HEK293 (cell line): ENCODE measurements around the gene SLC2A11.

Source experiments
- CTCF ChIA-PET: fragments of 350-600 bp; formaldehyde crosslinking; extraction: SDS; loops from one replicate; lab custom pipeline; 2021; ENCODE audit warnings: antibody characterized with exemption; lab: Yijun Ruan, JAX
- POLR2A ChIA-PET: fragments of 300-600 bp; formaldehyde crosslinking; extraction: SDS; loops from one replicate; lab custom pipeline; 2020; ENCODE audit warnings: antibody characterized with exemption, inconsistent platforms; lab: Yijun Ruan, JAX
- H3K27ac ChIP-seq: fragments of 200-500 bp; sonication (Bioruptor generic); 2 replicates; pipeline ENCODE4 v1.5.1; 2014; ENCODE audit warnings: low read depth, low read length, control low read depth, inconsistent platforms; ENCODE audit errors: extremely low read depth
- H3K36me3 ChIP-seq, 2 experiments: fragments of 200-500 bp in 1 of 2; sonication (Bioruptor generic) in 1 of 2; 1 replicate in 1 of 2; 2 replicates in 1 of 2; pipeline ENCODE4 v1.5.1; 2014 to 2017; ENCODE audit warnings: inconsistent platforms in 2 of 2, low read length in 2 of 2; ENCODE audit not compliant: control insufficient read depth in 2 of 2, insufficient read depth in 1 of 2
- H3K4me1 ChIP-seq: fragments of 200-500 bp; sonication (Bioruptor generic); 2 replicates; pipeline ENCODE4 v1.5.1; 2014; ENCODE audit warnings: mild to moderate bottlenecking, low read length, inconsistent platforms; ENCODE audit not compliant: control insufficient read depth, insufficient read depth
- H3K4me3 ChIP-seq: 2 replicates; pipeline ENCODE4 v1.5.1; 2011; ENCODE audit warnings: low read depth, mild to moderate bottlenecking, control low read depth, low read length, moderate library complexity
- H3K9me3 ChIP-seq: fragments of 200-500 bp; sonication (Bioruptor generic); 2 replicates; pipeline ENCODE4 v1.5.1; 2014; ENCODE audit warnings: low read depth, low read length, inconsistent platforms; ENCODE audit not compliant: control insufficient read depth, insufficient read depth
- GLIS1 ChIP-seq: fragments of 450-650 bp; formaldehyde crosslinking; IDR thresholded peaks from 2 replicates; pipeline ENCODE4 v1.5.1; 2016; ENCODE audit warnings: missing biosample characterization, missing genetic modification characterization
- GLIS2 ChIP-seq: fragments of 450-650 bp; formaldehyde crosslinking; IDR thresholded peaks from 2 replicates; pipeline ENCODE4 v1.5.1; 2016; ENCODE audit warnings: missing biosample characterization, missing genetic modification characterization
- KLF7 ChIP-seq: fragments of 450-650 bp; formaldehyde crosslinking; IDR thresholded peaks from 2 replicates; pipeline ENCODE4 v1.5.1; 2016; ENCODE audit warnings: missing biosample characterization, missing genetic modification characterization, borderline replicate concordance
- KLF8 ChIP-seq: fragments of 450-650 bp; formaldehyde crosslinking; IDR thresholded peaks from 2 replicates; pipeline ENCODE4 v1.5.1; 2016; ENCODE audit warnings: missing biosample characterization, missing genetic modification characterization
- PRDM4 ChIP-seq: fragments of 450-650 bp; formaldehyde crosslinking; IDR thresholded peaks from 2 replicates; pipeline ENCODE4 v1.5.1; 2017; ENCODE audit warnings: missing biosample characterization, missing genetic modification characterization
- SALL2 ChIP-seq: fragments of 450-650 bp; formaldehyde crosslinking; IDR thresholded peaks from 2 replicates; pipeline ENCODE4 v1.5.0; 2017; ENCODE audit warnings: missing biosample characterization, mild to moderate bottlenecking, missing genetic modification characterization, borderline replicate concordance
- SCRT1 ChIP-seq: fragments of 450-650 bp; formaldehyde crosslinking; IDR thresholded peaks from 2 replicates; pipeline ENCODE4 v1.5.1; 2016; ENCODE audit warnings: missing biosample characterization, missing genetic modification characterization, borderline replicate concordance
- YY2 ChIP-seq: fragments of 450-650 bp; formaldehyde crosslinking; IDR thresholded peaks from 2 replicates; pipeline ENCODE4 v1.5.1; 2016; ENCODE audit warnings: missing biosample characterization, missing genetic modification characterization
- ZEB2 ChIP-seq: fragments of 450-650 bp; formaldehyde crosslinking; IDR thresholded peaks from 2 replicates; pipeline ENCODE4 v1.5.1; 2016; ENCODE audit warnings: missing biosample characterization, missing genetic modification characterization
- ZNF138 ChIP-seq: fragments of 450-650 bp; formaldehyde crosslinking; IDR thresholded peaks from 2 replicates; pipeline ENCODE4 v1.5.1; 2016; ENCODE audit warnings: missing biosample characterization, missing genetic modification characterization, borderline replicate concordance
- ZNF19 ChIP-seq: fragments of 450-650 bp; formaldehyde crosslinking; IDR thresholded peaks from 2 replicates; pipeline ENCODE4; 2016; ENCODE audit warnings: missing biosample characterization, missing genetic modification characterization, low read depth
- ZNF394 ChIP-seq: fragments of 450-650 bp; formaldehyde crosslinking; IDR thresholded peaks from 2 replicates; pipeline ENCODE4 v1.5.1; 2016; ENCODE audit warnings: missing biosample characterization, missing genetic modification characterization, mild to moderate bottlenecking, moderate library complexity, borderline replicate concordance
- ZNF398 ChIP-seq: fragments of 450-650 bp; formaldehyde crosslinking; IDR thresholded peaks from 2 replicates; pipeline ENCODE4 v1.5.1; 2017; ENCODE audit warnings: missing biosample characterization, missing genetic modification characterization
- ZNF423 ChIP-seq: fragments of 450-650 bp; formaldehyde crosslinking; IDR thresholded peaks from 2 replicates; pipeline ENCODE4 v1.5.1; 2016; ENCODE audit warnings: missing biosample characterization, missing genetic modification characterization
- ZNF610 ChIP-seq: fragments of 450-650 bp; formaldehyde crosslinking; IDR thresholded peaks from 2 replicates; pipeline ENCODE4 v1.5.1; 2016; ENCODE audit warnings: missing biosample characterization, missing genetic modification characterization, borderline replicate concordance
- ZNF626 ChIP-seq: fragments of 450-650 bp; sonication (Bioruptor Pico); formaldehyde crosslinking; IDR thresholded peaks from 2 replicates; pipeline ENCODE4 v1.5.1; 2018; ENCODE audit warnings: missing biosample characterization, missing genetic modification characterization, inconsistent platforms
- ZNF654 ChIP-seq: fragments of 450-650 bp; formaldehyde crosslinking; IDR thresholded peaks from 2 replicates; pipeline ENCODE4 v1.5.1; 2016; ENCODE audit warnings: low read depth, missing biosample characterization, missing genetic modification characterization
- ZNF785 ChIP-seq: fragments of 450-650 bp; formaldehyde crosslinking; IDR thresholded peaks from 2 replicates; pipeline ENCODE4 v1.5.1; 2016; ENCODE audit warnings: missing biosample characterization, missing genetic modification characterization
- ZSCAN30 ChIP-seq: fragments of 450-650 bp; IDR thresholded peaks from 2 replicates; pipeline ENCODE4 v1.5.1; 2018; ENCODE audit warnings: missing biosample characterization, mild to moderate bottlenecking, missing genetic modification characterization, moderate library complexity
- TF ChIP-seq, protein P1 (sequence below): fragments of 450-650 bp; formaldehyde crosslinking; IDR thresholded peaks from 2 replicates; pipeline ENCODE4 v1.5.1; 2017; ENCODE audit warnings: missing biosample characterization, missing genetic modification characterization
- TF ChIP-seq, protein P2 (sequence below): fragments of 450-650 bp; formaldehyde crosslinking; IDR thresholded peaks from 2 replicates; pipeline ENCODE4 v1.5.1; 2016; ENCODE audit warnings: missing biosample characterization, missing genetic modification characterization
- TF ChIP-seq, protein P3 (sequence below): fragments of 450-650 bp; formaldehyde crosslinking; IDR thresholded peaks from 2 replicates; pipeline ENCODE4 v1.5.1; 2016; ENCODE audit warnings: missing biosample characterization, missing genetic modification characterization

SLC2A11 gene

DNA sequence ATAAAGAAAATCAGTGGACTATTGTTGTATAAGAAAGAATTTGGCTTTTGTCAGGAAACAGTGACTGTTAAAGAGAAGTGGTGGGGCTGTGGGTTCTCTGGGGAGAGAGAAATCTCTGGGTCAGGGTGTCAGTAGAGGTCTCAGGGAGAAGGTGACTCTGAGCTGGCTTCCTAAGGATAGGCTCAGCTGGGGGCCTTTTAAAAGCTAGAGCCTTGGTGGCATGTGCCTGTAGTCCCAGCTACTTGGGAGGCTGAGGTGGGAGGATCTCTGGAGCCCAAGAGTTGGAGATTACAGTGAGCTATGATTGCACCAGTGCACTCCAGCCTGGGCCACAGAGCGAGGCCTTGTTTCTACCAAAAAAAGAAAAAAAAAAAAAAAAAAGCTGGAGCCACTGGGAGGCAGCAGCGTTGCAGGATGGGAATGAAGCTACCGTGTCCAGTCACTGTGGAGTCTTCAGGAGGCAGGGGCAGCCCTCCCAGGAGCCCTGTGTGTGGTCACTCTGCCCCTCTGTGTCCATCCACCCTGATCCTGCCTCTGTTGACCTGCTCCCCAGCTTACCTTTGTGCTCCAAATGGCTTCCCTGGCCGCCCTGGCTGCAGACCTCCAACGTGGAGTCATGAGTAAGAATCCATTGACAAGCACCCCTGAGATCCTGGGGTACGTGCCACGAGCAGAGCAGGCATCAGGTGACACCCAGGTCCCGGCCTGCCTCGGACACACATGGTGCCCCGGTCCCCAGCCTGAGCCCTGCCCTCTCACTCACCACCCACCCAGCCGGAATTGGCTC, 31.1 kb downstream of the SLC2A11 start (continued):
- no peak for TF ChIP-seq YY2 (tag by site-specific recombination)
- no peak for TF ChIP-seq KLF8
- TF ChIP-seq ZEB2 (tag by site-specific recombination) = no peak
- peak; percentile 67 for TF ChIP-seq GLIS1 (tag by site-specific recombination)
- peak; percentile 45 for TF ChIP-seq ZNF654
- TF ChIP-seq GLIS2 = peak; percentile 42; the same call in 1 of the 2 replicates
- TF ChIP-seq, all 188 proteins: peak for 4

DNA sequence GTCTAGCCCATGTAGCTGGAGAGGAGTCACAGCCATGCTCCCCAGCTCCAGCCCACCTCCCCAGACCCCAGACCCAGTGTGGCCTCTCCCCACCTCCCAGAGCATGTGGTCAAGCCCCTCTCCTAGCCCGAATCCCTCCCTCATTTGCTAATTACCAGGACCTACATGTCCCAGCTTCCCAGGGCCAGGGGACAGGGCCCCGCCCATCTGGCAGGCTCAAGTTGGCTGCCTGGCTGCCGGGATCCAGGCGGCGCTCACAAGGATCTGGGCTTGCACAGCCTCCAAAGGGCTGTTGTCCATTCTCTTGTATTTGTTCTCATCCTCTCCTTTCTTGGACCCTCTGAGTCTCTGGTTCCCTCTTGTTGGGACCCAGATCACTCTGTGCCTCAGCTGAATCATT, 31.9 kb downstream of the SLC2A11 start:
- H3K4me3 ChIP-seq = no peak overlapping the region
- TF ChIP-seq ZSCAN30 (tag by site-specific recombination) (no peak), ZNF785 (tag by site-specific recombination) (no peak), ZNF626 (no peak), PRDM4 (tag by site-specific recombination) (no peak), ZNF423 (tag by site-specific recombination) (no peak), ZNF654 (no peak), ZNF19 (no peak), ZNF138 (tag by site-specific recombination) (no peak), ZNF394 (tag by site-specific recombination) (no peak), ZNF610 (tag by site-specific recombination) (no peak), SALL2 (tag by site-specific recombination) (no peak), SCRT1 (tag by site-specific recombination) (no peak), ZNF398 (tag by site-specific recombination) (no peak), KLF7 (no peak)
- TF ChIP-seq, protein P1, sequence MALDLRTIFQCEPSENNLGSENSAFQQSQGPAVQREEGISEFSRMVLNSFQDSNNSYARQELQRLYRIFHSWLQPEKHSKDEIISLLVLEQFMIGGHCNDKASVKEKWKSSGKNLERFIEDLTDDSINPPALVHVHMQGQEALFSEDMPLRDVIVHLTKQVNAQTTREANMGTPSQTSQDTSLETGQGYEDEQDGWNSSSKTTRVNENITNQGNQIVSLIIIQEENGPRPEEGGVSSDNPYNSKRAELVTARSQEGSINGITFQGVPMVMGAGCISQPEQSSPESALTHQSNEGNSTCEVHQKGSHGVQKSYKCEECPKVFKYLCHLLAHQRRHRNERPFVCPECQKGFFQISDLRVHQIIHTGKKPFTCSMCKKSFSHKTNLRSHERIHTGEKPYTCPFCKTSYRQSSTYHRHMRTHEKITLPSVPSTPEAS (tag by site-specific recombination) = no peak
- TF ChIP-seq, protein P2, sequence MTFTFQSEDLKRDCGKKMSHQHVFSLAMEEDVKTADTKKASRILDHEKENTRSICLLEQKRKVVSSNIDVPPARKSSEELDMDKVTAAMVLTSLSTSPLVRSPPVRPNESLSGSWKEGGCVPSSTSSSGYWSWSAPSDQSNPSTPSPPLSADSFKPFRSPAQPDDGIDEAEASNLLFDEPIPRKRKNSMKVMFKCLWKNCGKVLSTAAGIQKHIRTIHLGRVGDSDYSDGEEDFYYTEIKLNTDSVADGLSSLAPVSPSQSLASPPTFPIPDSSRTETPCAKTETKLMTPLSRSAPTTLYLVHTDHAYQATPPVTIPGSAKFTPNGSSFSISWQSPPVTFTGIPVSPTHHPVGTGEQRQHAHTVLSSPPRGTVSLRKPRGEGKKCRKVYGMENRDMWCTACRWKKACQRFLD (tag by site-specific recombination) = no peak
- TF ChIP-seq, protein P3, sequence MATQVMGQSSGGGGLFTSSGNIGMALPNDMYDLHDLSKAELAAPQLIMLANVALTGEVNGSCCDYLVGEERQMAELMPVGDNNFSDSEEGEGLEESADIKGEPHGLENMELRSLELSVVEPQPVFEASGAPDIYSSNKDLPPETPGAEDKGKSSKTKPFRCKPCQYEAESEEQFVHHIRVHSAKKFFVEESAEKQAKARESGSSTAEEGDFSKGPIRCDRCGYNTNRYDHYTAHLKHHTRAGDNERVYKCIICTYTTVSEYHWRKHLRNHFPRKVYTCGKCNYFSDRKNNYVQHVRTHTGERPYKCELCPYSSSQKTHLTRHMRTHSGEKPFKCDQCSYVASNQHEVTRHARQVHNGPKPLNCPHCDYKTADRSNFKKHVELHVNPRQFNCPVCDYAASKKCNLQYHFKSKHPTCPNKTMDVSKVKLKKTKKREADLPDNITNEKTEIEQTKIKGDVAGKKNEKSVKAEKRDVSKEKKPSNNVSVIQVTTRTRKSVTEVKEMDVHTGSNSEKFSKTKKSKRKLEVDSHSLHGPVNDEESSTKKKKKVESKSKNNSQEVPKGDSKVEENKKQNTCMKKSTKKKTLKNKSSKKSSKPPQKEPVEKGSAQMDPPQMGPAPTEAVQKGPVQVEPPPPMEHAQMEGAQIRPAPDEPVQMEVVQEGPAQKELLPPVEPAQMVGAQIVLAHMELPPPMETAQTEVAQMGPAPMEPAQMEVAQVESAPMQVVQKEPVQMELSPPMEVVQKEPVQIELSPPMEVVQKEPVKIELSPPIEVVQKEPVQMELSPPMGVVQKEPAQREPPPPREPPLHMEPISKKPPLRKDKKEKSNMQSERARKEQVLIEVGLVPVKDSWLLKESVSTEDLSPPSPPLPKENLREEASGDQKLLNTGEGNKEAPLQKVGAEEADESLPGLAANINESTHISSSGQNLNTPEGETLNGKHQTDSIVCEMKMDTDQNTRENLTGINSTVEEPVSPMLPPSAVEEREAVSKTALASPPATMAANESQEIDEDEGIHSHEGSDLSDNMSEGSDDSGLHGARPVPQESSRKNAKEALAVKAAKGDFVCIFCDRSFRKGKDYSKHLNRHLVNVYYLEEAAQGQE = no peak
- peaks cover 5% of the 10 kb centered on the region; the same call in 1 of the 2 replicates for H3K4me1 ChIP-seq
- no peaks in the 10 kb centered on the region for H3K9me3 ChIP-seq
- no peak overlapping the region for H3K27ac ChIP-seq
- CTCF ChIA-PET = interaction anchor here (0.6 to 2.9 kb wide), 9 partner anchors 9 to 40 kb away, joined by 3 to 9 read pairs (median 6); partner anchors contain the start of gene SLC2A11
- H3K36me3 ChIP-seq = no peaks in the 10 kb centered on the region
- POLR2A ChIA-PET = interaction anchor here (0.6 to 1.8 kb wide), 3 partner anchors 8 to 32 kb away, joined by 3 to 10 read pairs (median 4); partner anchors contain the start of gene SLC2A11
